OCI-LY1 (cell line): ENCODE measurements around the gene DNAAF9.

Experiments
- H2AFZ ChIP-seq: fragments of 200-600 bp; sonication (generic), shearing (Covaris generic); 2 replicates; pipeline ENCODE4 v1.6.0; 2014; ENCODE audit warnings: antibody characterized with exemption, mild to moderate bottlenecking, low read length
- H3F3A ChIP-seq: fragments of 200-600 bp; sonication (generic), shearing (Covaris generic); 2 replicates; pipeline ENCODE4 v1.6.0; 2014; ENCODE audit warnings: mild to moderate bottlenecking, antibody characterized with exemption, low read length, moderate library complexity; ENCODE audit not compliant: insufficient read depth
- H3K27ac ChIP-seq: fragments of 200-600 bp; sonication (generic); 2 replicates; pipeline ENCODE4 v1.5.1; 2014; ENCODE audit warnings: low read length, mixed run types, mild to moderate bottlenecking, low read depth; ENCODE audit not compliant: poor library complexity, severe bottlenecking
- H3K27me3 ChIP-seq: fragments of 200-600 bp; sonication (generic); 2 replicates; pipeline ENCODE4 v1.6.0; 2014; ENCODE audit warnings: antibody characterized with exemption, mild to moderate bottlenecking, low read length, moderate library complexity; ENCODE audit not compliant: insufficient read depth
- H3K36me3 ChIP-seq: fragments of 200-600 bp; sonication (generic); 2 replicates; pipeline ENCODE4 v1.6.1; 2014; ENCODE audit warnings: mild to moderate bottlenecking, antibody characterized with exemption, low read length, moderate library complexity, mixed read lengths; ENCODE audit not compliant: insufficient read depth
- H3K4me1 ChIP-seq: fragments of 200-600 bp; sonication (generic); 2 replicates; pipeline ENCODE4 v1.5.1; 2014; ENCODE audit warnings: mild to moderate bottlenecking, low read length, moderate library complexity; ENCODE audit not compliant: insufficient read depth, severe bottlenecking
- H3K4me2 ChIP-seq: fragments of 200-600 bp; sonication (generic), shearing (Covaris generic); 2 replicates; pipeline ENCODE4 v1.6.1; 2014; ENCODE audit warnings: low read length
- H3K4me3 ChIP-seq: fragments of 200-600 bp; sonication (generic); 2 replicates; pipeline ENCODE4 v1.5.1; 2014; ENCODE audit warnings: low read length, low read depth, mild to moderate bottlenecking, mixed read lengths; ENCODE audit not compliant: poor library complexity, severe bottlenecking
- H3K79me2 ChIP-seq: fragments of 200-600 bp; shearing (Covaris generic); 2 replicates; pipeline ENCODE4 v1.6.1; 2016; ENCODE audit warnings: mixed run types, low read length, mixed read lengths; ENCODE audit not compliant: insufficient read depth
- H3K9ac ChIP-seq: fragments of 200-600 bp; sonication (generic), shearing (Covaris generic); 2 replicates; pipeline ENCODE4 v1.6.1; 2014; ENCODE audit warnings: mild to moderate bottlenecking, low read length, mixed read lengths
- H3K9me2 ChIP-seq: fragments of 200-600 bp; sonication (generic), shearing (Covaris generic); 2 replicates; pipeline ENCODE4 v1.6.1; 2014; ENCODE audit warnings: low read depth, mild to moderate bottlenecking, low read length, mixed read lengths
- H3K9me3 ChIP-seq: fragments of 200-600 bp; shearing (Covaris generic); 2 replicates; pipeline ENCODE4 v1.6.1; 2014; ENCODE audit warnings: low read length, mixed read lengths
- H4K20me1 ChIP-seq: fragments of 200-600 bp; sonication (generic), shearing (Covaris generic); 2 replicates; pipeline ENCODE4 v1.6.0; 2016; ENCODE audit warnings: mild to moderate bottlenecking, low read length; ENCODE audit not compliant: insufficient read depth
- CTCF ChIP-seq: fragments of 200-600 bp; sonication (generic), shearing (Covaris generic); IDR thresholded peaks from 2 replicates; pipeline ENCODE4 v1.5.1; 2017; ENCODE audit warnings: mild to moderate bottlenecking, antibody characterized with exemption, low read length, moderate library complexity, mixed read lengths
- EZH2 ChIP-seq: fragments of 200-600 bp; sonication (generic), shearing (Covaris generic); IDR thresholded peaks from 2 replicates; pipeline ENCODE4 v1.8.0; 2017; ENCODE audit warnings: borderline replicate concordance, mixed run types, mild to moderate bottlenecking, antibody characterized with exemption, low read length, moderate library complexity, mixed read lengths

DNAAF9 gene

DNA sequence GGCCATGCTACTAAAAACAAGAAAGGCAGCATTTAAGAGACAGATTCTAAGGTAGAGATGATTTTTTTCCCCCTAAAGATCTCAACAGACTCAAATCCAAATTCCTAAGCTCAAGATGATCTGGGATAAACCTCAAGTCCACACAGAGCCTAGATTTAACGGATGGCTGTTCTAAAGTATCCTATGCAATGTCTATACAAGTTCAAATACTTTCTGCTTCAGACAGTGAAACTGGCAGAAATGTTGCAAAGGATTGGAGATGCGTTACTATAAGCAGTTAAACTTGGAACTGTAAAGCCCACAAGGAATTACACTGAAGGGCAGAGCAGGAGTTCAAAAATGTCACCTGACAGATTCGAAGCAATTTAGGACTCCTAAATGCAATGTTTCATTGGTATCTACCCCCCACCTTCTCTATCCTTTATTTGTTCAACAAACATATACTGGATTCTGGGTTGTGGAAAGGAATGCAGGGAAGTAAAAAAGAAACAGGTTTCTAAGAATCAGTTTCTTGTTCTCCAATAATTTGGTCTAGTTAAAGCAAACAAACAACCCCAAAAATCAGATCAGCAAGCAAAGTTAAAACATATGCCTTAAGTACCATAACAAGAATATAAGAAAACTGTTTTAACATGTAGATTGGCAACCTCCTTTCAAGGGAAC lies 1.6 kb downstream of the DNAAF9 start:
- Histone ChIP-seq H3K4me2 (no peak overlapping the region), H3K4me3 (no peak overlapping the region), H2AFZ (no peak overlapping the region), H3K36me3 (no peaks in the 10 kb centered on the region), H3K9ac (no peak overlapping the region), H4K20me1 (no peaks in the 10 kb centered on the region), H3K4me1 (peaks cover 7% of the 10 kb centered on the region), H3K79me2 (no peaks in the 10 kb centered on the region), H3K9me2 (no peaks in the 10 kb centered on the region), H3K27ac (no peak overlapping the region), H3K27me3 (peaks cover 6% of the 10 kb centered on the region; the same call in 1 of the 2 replicates), H3F3A (no peaks in the 10 kb centered on the region), H3K9me3 (no peaks in the 10 kb centered on the region)
- TF ChIP-seq EZH2 = no peak
- TF ChIP-seq CTCF = no peak

DNA sequence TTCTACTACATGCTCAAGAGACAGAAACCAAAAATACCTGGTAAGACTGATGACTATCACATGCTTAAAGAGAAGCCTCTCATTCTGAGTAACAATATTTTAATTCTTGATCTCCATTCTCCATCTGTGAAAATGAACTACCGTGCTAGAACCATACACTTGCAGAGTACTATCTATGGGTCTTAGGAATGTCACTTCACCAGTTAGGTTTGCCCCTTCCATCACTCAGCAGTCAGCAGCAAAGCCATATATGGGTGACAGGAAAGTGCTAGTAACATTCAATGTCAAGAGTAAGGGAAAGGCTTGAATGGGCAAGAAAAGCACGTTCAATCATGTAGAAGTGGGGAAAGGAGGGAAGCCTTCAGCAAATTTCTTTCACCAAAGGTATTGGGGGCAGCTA lies 2.3 kb downstream of the DNAAF9 start:
- Histone ChIP-seq H3K9me2 (no peaks in the 10 kb centered on the region), H3K4me1 (peaks cover 7% of the 10 kb centered on the region), H3K4me3 (no peak overlapping the region), H3K9me3 (no peaks in the 10 kb centered on the region), H2AFZ (no peak overlapping the region), H3F3A (no peaks in the 10 kb centered on the region), H3K36me3 (no peaks in the 10 kb centered on the region), H3K4me2 (no peak overlapping the region), H4K20me1 (no peaks in the 10 kb centered on the region), H3K27me3 (no peaks in the 10 kb centered on the region; the same call in 1 of the 2 replicates), H3K9ac (no peak overlapping the region), H3K27ac (no peak overlapping the region), H3K79me2 (no peaks in the 10 kb centered on the region)
- TF ChIP-seq CTCF = no peak
- no peak for TF ChIP-seq EZH2

GRCh38 chr20:3404402-3404801 lies 3.1 kb downstream of the DNAAF9 start:
- no peaks in the 10 kb centered on the region; the same call in 1 of the 2 replicates for H3K27me3 ChIP-seq
- no peak overlapping the region for H3K4me2 ChIP-seq
- H3K36me3 ChIP-seq = no peaks in the 10 kb centered on the region
- no peak for TF ChIP-seq CTCF
- no peak for TF ChIP-seq EZH2
- H3K79me2 ChIP-seq = no peaks in the 10 kb centered on the region
- H2AFZ ChIP-seq = no peak overlapping the region
- no peaks in the 10 kb centered on the region for H4K20me1 ChIP-seq
- H3K9me3 ChIP-seq = no peaks in the 10 kb centered on the region
- no peaks in the 10 kb centered on the region for H3K9me2 ChIP-seq
- no peaks in the 10 kb centered on the region for H3F3A ChIP-seq
- H3K9ac ChIP-seq = no peak overlapping the region
- peaks cover 7% of the 10 kb centered on the region for H3K4me1 ChIP-seq
- H3K4me3 ChIP-seq = no peak overlapping the region
- H3K27ac ChIP-seq = no peak overlapping the region
